22Rv1 (cell line): ENCODE results near the gene UBE2E1.

ENCODE experiments used
- ZFX ChIP-seq: fragments of 450-650 bp; IDR thresholded peaks from 2 replicates; pipeline ENCODE4 v1.6.1; 2017; ENCODE audit warnings: antibody characterized with exemption, borderline replicate concordance
- TF ChIP-seq, protein P1 (sequence below): fragments of 450-650 bp; IDR thresholded peaks from 2 replicates; pipeline ENCODE4 v1.5.1; 2017; ENCODE audit warnings: mild to moderate bottlenecking

DNA sequence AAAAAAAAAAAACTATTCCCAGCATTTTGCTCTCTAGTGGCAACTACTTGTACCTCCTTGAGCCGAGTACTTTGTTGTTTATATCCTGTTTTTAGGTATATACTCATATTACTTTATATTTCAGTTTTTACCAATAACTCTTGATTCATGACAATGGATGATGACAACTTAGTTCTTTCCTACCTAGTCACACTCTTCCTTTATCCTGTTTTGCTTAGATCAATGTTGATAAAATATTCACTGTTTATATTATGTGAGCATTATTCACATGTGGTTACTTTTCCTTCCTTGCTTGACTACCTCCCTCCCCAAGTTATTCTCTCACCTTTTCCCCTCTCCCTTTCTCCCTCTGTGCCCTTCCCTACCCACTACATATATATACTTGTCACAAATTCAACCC, 57.3 kb downstream of the UBE2E1 start:
- TF ChIP-seq, protein P1, sequence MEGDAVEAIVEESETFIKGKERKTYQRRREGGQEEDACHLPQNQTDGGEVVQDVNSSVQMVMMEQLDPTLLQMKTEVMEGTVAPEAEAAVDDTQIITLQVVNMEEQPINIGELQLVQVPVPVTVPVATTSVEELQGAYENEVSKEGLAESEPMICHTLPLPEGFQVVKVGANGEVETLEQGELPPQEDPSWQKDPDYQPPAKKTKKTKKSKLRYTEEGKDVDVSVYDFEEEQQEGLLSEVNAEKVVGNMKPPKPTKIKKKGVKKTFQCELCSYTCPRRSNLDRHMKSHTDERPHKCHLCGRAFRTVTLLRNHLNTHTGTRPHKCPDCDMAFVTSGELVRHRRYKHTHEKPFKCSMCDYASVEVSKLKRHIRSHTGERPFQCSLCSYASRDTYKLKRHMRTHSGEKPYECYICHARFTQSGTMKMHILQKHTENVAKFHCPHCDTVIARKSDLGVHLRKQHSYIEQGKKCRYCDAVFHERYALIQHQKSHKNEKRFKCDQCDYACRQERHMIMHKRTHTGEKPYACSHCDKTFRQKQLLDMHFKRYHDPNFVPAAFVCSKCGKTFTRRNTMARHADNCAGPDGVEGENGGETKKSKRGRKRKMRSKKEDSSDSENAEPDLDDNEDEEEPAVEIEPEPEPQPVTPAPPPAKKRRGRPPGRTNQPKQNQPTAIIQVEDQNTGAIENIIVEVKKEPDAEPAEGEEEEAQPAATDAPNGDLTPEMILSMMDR: no peak
- TF ChIP-seq ZFX: no peak
